ENCODE results near the gene C20orf204. TPM values are rescaled to one million over a fixed set of nuclear protein-coding genes. Genes with fewer than 3 reads are reported as not detected.
A peak's percentile ranks its signal among the peaks of the same experiment; 100 is the strongest.

C20orf204 gene
- total RNA-seq, 4 donors from 2014 or later: 0.26 to 0.57 (median 0.57) TPM; not detected in 1

DNA sequence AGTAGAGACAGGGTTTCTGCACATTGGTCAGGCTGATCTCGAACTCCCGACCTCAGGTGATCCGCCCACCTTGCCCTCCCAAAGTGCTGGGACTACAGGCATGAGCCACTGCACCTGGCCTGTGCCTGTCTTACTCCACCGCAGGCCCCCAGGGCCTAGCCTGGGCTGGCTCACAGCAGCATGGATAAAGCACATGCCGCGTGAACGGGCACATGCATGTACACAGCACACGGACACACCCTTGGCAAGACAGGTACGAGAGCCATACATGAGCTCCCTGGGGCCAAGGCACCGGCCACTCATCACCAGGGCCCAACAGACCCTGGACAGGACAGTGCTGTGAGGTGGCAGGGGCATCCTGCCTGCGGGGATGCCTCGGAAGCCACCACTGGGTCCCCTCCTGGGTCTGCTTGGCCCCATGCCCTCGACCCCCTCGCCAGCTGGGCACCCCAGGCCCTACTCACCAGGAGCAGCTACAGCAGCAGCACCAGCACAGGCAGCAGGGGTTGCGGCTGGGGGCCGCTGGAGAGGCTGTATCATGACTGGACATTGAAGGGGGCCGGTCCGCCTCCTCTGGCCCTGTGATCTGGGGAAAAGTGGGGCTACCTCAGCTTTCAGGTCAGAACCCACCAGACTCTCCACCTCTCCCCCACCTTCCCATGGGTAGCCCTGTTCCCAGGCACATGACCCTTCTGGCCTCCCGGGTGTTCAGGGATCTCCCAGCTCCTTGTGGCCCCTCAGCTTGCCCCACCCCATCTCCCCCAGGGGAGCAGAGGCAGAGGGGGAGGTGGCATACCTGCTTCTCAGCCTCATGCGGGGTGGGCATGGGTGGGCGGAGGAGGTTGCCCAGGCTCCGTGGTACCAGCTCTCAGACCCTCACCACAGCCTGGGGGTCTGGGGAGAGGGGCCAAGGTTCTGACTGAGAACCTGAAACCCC is 40.3 kb downstream of the C20orf204 start:
- no peak for TF ChIP-seq POLR2A (IDR thresholded peaks at IDR 0.05)
- TF ChIP-seq, protein P1, sequence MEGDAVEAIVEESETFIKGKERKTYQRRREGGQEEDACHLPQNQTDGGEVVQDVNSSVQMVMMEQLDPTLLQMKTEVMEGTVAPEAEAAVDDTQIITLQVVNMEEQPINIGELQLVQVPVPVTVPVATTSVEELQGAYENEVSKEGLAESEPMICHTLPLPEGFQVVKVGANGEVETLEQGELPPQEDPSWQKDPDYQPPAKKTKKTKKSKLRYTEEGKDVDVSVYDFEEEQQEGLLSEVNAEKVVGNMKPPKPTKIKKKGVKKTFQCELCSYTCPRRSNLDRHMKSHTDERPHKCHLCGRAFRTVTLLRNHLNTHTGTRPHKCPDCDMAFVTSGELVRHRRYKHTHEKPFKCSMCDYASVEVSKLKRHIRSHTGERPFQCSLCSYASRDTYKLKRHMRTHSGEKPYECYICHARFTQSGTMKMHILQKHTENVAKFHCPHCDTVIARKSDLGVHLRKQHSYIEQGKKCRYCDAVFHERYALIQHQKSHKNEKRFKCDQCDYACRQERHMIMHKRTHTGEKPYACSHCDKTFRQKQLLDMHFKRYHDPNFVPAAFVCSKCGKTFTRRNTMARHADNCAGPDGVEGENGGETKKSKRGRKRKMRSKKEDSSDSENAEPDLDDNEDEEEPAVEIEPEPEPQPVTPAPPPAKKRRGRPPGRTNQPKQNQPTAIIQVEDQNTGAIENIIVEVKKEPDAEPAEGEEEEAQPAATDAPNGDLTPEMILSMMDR (IDR thresholded peaks at IDR 0.05): no peak
- intact Hi-C loops (cut with DNase I): no loop called here
- H3K27ac ChIP-seq: peak overlapping the region in 2 of 4 donors; percentile 3 to 46
- peak overlapping the region in 3 of 4 donors; percentile 59 to 89 (median 80) for H3K4me3 ChIP-seq
- H3K9me3 ChIP-seq: no peaks in the 10 kb centered on the region
- peaks cover 16 to 62% (median 33%) of the 10 kb centered on the region in 3 donors for H3K4me1 ChIP-seq
- peaks cover 0 to 1% (median 0%) of the 10 kb centered on the region in 4 donors for H3K27me3 ChIP-seq
- WGBS, 2 donors: 84% methylated on average over 3 of the region's 22 CpGs; no CpG with 5 or more reads in 1 of the 2 donors
- DNase-seq: no peak
- H3K36me3 ChIP-seq: peaks cover 4 to 42% (median 10%) of the 10 kb centered on the region in 3 donors

DNA sequence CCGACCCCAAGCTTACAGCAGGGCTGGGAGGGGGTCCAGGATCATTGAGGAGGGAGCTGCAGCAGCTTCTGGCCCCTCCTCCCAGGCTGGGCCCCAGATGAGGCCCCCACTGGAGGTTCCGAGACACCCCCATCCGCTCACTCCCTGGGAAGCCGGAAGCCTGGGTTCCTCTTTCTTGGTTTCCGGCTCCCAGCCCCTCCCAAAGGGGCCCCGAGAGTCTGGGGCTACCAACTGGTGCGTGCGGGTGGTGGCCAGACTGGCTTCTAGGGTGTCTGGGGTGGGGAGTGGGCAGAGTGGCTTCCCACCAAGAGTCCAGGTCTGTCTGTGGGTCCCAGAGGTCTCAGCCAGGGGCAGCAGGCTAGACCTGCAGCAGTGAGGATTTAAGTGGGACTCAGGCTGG is 41.1 kb downstream of the C20orf204 start:
- Histone ChIP-seq H3K4me1 (peaks cover 16 to 69% (median 33%) of the 10 kb centered on the region in 3 donors), H3K27me3 (peaks cover 0 to 9% (median 0%) of the 10 kb centered on the region in 4 donors), H3K9me3 (no peaks in the 10 kb centered on the region), H3K4me3 (peak overlapping the region in 3 of 4 donors; percentile 59 to 89 (median 80)), H3K27ac (peak overlapping the region in 2 of 4 donors; percentile 46 to 61), H3K36me3 (peaks cover 4 to 35% (median 10%) of the 10 kb centered on the region in 3 donors)
- DNase-seq: no peak
- intact Hi-C loops (cut with DNase I): no loop called here
- no CpG with 5 or more reads among the region's 8 CpGs for WGBS, 2 donors
- TF ChIP-seq, protein P1 (IDR thresholded peaks at IDR 0.05): no peak
- no peak for TF ChIP-seq POLR2A (IDR thresholded peaks at IDR 0.05)

DNA sequence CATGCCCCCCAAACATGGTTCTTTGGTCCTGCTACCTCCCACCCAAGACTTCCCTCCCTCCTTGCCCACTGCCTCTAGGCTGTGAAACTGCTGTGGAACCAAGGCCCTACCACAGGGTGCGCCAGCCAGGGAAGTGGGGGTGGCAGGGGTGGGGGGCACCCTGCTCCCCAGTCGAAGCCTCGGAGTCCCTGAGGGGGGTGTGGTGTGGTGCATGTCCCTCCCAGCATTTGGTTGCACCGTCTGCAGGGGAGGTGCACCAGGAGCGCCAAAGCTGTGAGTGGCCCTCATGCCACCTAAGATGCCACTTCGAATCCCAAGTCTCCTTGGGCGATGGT is 41.5 kb downstream of the C20orf204 start:
- no CpG with 5 or more reads among the region's 7 CpGs for WGBS, 2 donors
- H3K4me3 ChIP-seq: peak overlapping the region in 3 of 4 donors; percentile 59 to 89 (median 80)
- H3K36me3 ChIP-seq: peaks cover 0 to 31% (median 10%) of the 10 kb centered on the region in 3 donors
- intact Hi-C loops (cut with DNase I): no loop called here
- TF ChIP-seq POLR2A (IDR thresholded peaks at IDR 0.05): no peak
- TF ChIP-seq, protein P1 (IDR thresholded peaks at IDR 0.05): no peak
- no peaks in the 10 kb centered on the region for H3K9me3 ChIP-seq
- peaks cover 0 to 13% (median 0%) of the 10 kb centered on the region in 4 donors for H3K27me3 ChIP-seq
- H3K4me1 ChIP-seq: peaks cover 16 to 74% (median 33%) of the 10 kb centered on the region in 3 donors
- peak overlapping the region in 2 of 4 donors; percentile 46 to 61 for H3K27ac ChIP-seq
- DNase-seq: no peak

DNA sequence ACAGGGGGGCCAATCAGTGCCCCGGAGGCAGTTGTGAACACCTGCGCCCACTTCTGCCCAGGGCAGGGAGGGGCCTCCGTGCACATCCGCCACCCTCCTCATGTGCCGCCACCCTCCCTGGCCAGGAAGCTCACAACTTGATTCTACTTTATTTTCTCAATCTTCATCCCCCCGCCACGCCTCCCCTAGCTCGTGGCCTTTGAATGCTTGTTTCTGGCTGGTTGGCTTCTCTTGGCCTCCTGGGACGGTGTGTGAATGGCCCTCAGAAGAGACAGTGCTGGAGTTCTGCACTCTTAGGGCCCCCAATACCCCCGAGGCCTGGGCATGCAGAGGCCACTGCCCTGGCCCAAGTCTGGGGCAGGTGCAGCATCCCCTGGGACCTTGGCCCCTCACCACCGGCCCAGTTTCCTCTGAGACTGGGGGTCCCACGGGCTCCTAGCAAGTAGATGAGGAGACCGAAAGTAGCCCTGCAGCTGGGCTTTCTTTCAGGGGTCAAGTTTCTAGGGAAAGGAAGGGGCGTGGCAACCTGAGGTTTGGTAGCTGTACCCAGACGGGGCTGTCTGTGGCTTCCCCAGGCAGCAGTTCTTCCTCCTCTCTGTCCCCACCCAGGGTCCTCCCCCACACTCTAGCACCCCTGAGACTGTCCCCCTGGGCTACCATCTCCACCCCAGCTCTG is 42.0 kb downstream of the C20orf204 start:
- WGBS, 2 donors: 51 to 63% methylated on average over 7 of the region's 15 CpGs
- Histone ChIP-seq H3K27ac (peak overlapping the region; percentile 20 to 88 (median 71)), H3K4me3 (peak overlapping the region; percentile 59 to 89 (median 77)), H3K9me3 (no peaks in the 10 kb centered on the region), H3K27me3 (peaks cover 0 to 18% (median 0%) of the 10 kb centered on the region in 4 donors), H3K36me3 (peaks cover 0 to 26% (median 10%) of the 10 kb centered on the region in 3 donors), H3K4me1 (peaks cover 19 to 79% (median 33%) of the 10 kb centered on the region in 3 donors)
- TF ChIP-seq, protein P1 (IDR thresholded peaks at IDR 0.05): no peak
- no peak for TF ChIP-seq POLR2A (IDR thresholded peaks at IDR 0.05)
- no peak for DNase-seq
- intact Hi-C loops (cut with DNase I): no loop called here

Data from esophagus squamous epithelium (tissue), 5 donors.